ENCODE measurements around the gene NFS1. TPM values are rescaled to one million over a fixed set of nuclear protein-coding genes. Genes with fewer than 3 reads are reported as not detected.

The NFS1 gene
- total and polyA plus RNA-seq, 2 of the 8 experiments (the other 6 are each of a cell fraction or from before 2014, with no cell fraction given): 26.1 to 38.8 TPM

Small RNA genes lying within 50 kb of the gene (small RNA-seq; reads per million reads assigned to genes)
- gene RNU6-759P (ENCODE audit: insufficient read depth): not detected

Other genes with a start within 250 kb of the NFS1 start
- gene CEP250, start 243.8 kb downstream of the NFS1 start, total RNA-seq (2021; fragmentation: NEBNext Ultra II Directional; extraction: Animal tissue kit (Norgen Biotek cat#: 25700)): 33.1 and 33.7 TPM in 2 replicates
- gene CEP250, start 243.8 kb downstream of the NFS1 start, polyA plus RNA-seq (2011; rRNA removed): 2.6 and 4.6 TPM in 2 replicates
- gene C20orf173, start 169.7 kb downstream of the NFS1 start, total RNA-seq (2021; fragmentation: NEBNext Ultra II Directional; extraction: Animal tissue kit (Norgen Biotek cat#: 25700)): not detected in 2 replicates
- not detected in 2 replicates for gene C20orf173, start 169.7 kb downstream of the NFS1 start, polyA plus RNA-seq (2011; rRNA removed)
- 174 and 178 TPM in 2 replicates for gene ERGIC3, start 157.3 kb downstream of the NFS1 start, total RNA-seq (2021; fragmentation: NEBNext Ultra II Directional; extraction: Animal tissue kit (Norgen Biotek cat#: 25700))
- gene ERGIC3, start 157.3 kb downstream of the NFS1 start, polyA plus RNA-seq (2011; rRNA removed): 341 and 364 TPM in 2 replicates
- gene SPAG4, start 83.5 kb downstream of the NFS1 start, total RNA-seq (2021; fragmentation: NEBNext Ultra II Directional; extraction: Animal tissue kit (Norgen Biotek cat#: 25700)): 1.5 and 2.4 TPM in 2 replicates
- 6.0 and 8.9 TPM in 2 replicates for gene SPAG4, start 83.5 kb downstream of the NFS1 start, polyA plus RNA-seq (2011; rRNA removed)
- gene CPNE1, start 34.5 kb downstream of the NFS1 start, total RNA-seq (2021; fragmentation: NEBNext Ultra II Directional; extraction: Animal tissue kit (Norgen Biotek cat#: 25700)): 294 and 299 TPM in 2 replicates
- gene CPNE1, start 34.5 kb downstream of the NFS1 start, polyA plus RNA-seq (2011; rRNA removed): 346 and 534 TPM in 2 replicates
- 175 and 187 TPM in 2 replicates for gene RBM12, start 34.5 kb downstream of the NFS1 start, total RNA-seq (2021; fragmentation: NEBNext Ultra II Directional; extraction: Animal tissue kit (Norgen Biotek cat#: 25700))
- gene RBM12, start 34.5 kb downstream of the NFS1 start, polyA plus RNA-seq (2011; rRNA removed): 207 and 214 TPM in 2 replicates
- gene ROMO1, start 53 bp upstream of the NFS1 start, total RNA-seq (2021; fragmentation: NEBNext Ultra II Directional; extraction: Animal tissue kit (Norgen Biotek cat#: 25700)): 164 and 173 TPM in 2 replicates
- 702 and 1,070 TPM in 2 replicates for gene ROMO1, start 53 bp upstream of the NFS1 start, polyA plus RNA-seq (2011; rRNA removed)
- gene RBM39, start 42.9 kb upstream of the NFS1 start, total RNA-seq (2021; fragmentation: NEBNext Ultra II Directional; extraction: Animal tissue kit (Norgen Biotek cat#: 25700)): 219 and 220 TPM in 2 replicates
- gene RBM39, start 42.9 kb upstream of the NFS1 start, polyA plus RNA-seq (2011; rRNA removed): 55.2 and 78.0 TPM in 2 replicates
- gene PHF20, start 72.7 kb upstream of the NFS1 start, total RNA-seq (2021; fragmentation: NEBNext Ultra II Directional; extraction: Animal tissue kit (Norgen Biotek cat#: 25700)): 70.1 and 70.3 TPM in 2 replicates
- 25.6 and 39.9 TPM in 2 replicates for gene PHF20, start 72.7 kb upstream of the NFS1 start, polyA plus RNA-seq (2011; rRNA removed)